Retinal pigment epithelial cell (primary cell): ENCODE data around the gene ZBTB21.

Experiments used
- DNase-seq: peaks from one replicate; pipeline ENCODE4 v3.0.0-alpha.2; 2010; ENCODE audit warnings: low read depth
- H3K4me3 ChIP-seq: 2 replicates; pipeline ENCODE4 v1.5.1; 2011; ENCODE audit warnings: mild to moderate bottlenecking, low read length, control low read depth, moderate library complexity
- TF ChIP-seq, protein P1 (sequence below): conservative IDR thresholded peaks from 2 replicates; pipeline ENCODE4 v1.5.1; 2011; ENCODE audit warnings: low read depth, low read length, control low read depth, inconsistent platforms

ZBTB21 gene

GRCh38 chr21:41943851-41944250 is 66.3 kb downstream of the ZBTB21 start:
- TF ChIP-seq, protein P1, sequence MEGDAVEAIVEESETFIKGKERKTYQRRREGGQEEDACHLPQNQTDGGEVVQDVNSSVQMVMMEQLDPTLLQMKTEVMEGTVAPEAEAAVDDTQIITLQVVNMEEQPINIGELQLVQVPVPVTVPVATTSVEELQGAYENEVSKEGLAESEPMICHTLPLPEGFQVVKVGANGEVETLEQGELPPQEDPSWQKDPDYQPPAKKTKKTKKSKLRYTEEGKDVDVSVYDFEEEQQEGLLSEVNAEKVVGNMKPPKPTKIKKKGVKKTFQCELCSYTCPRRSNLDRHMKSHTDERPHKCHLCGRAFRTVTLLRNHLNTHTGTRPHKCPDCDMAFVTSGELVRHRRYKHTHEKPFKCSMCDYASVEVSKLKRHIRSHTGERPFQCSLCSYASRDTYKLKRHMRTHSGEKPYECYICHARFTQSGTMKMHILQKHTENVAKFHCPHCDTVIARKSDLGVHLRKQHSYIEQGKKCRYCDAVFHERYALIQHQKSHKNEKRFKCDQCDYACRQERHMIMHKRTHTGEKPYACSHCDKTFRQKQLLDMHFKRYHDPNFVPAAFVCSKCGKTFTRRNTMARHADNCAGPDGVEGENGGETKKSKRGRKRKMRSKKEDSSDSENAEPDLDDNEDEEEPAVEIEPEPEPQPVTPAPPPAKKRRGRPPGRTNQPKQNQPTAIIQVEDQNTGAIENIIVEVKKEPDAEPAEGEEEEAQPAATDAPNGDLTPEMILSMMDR = no peak
- H3K4me3 ChIP-seq = no peak overlapping the region
- no peak for DNase-seq

DNA sequence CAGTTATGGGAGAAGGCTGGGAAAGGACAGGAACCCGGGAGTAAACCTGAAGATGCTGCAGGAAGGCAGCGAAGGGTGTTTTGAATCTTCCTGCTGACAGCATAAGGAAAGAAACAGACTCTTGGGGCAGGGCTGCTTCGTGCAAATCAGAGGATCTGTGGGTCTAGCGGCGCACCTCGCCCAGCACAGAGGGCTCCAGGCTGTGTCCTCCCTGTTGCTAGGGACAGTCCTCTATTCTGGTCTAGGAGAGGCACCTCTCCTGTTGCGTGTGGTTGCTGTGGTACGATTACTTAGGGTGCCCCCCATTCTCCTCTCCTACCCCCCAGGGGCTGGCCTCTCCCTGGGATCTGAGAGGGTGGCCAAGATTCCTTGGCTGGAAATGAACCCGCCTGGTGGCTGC is 67.7 kb downstream of the ZBTB21 start:
- H3K4me3 ChIP-seq = no peak overlapping the region
- TF ChIP-seq, protein P1 = no peak
- DNase-seq = no peak

- TF ChIP-seq, protein P1 = no peak
- no peak overlapping the region for H3K4me3 ChIP-seq
- no peak for DNase-seq
These were observed 68.2 kb downstream of the ZBTB21 start for GRCh38 chr21:41941941-41942340.

GRCh38 chr21:41940431-41940830 is 69.7 kb downstream of the ZBTB21 start:
- TF ChIP-seq, protein P1 = no peak
- H3K4me3 ChIP-seq = no peak overlapping the region

DNA sequence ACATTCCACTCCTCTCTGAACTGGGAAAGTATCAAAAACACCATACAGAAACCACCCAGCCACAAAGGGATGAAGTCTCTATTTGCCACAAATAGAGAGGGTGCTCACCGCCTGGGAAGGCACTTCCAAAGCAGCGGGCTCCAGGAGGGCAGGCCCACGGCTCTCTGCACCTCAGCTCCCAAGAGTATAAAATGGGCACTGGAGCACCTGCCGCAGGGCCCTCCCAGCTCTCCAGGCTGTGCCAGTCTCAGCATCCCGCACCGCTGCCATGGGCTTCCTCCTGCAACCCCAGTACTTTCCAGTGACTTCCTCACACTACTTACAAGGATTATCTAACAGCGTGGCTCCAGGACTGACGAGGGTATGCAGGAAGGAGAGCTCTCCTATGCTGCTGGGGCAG is 70.8 kb downstream of the ZBTB21 start:
- DNase-seq = no peak
- TF ChIP-seq, protein P1 = no peak
- no peak overlapping the region for H3K4me3 ChIP-seq

More at GRCh38 chr21:41940431-41940830, 69.7 kb downstream of the ZBTB21 start:
- DNase-seq = no peak
